AG10803 (cell line): ENCODE measurements around the gene LIMA1.
"Not testable (repeated sequence)": the region's sequence is repeated elsewhere in the genome, so short reads cannot be mapped to it uniquely, and the experiment has no call there.

ENCODE experiments used
- DNase-seq: peaks from one replicate; pipeline ENCODE4 v3.0.0; 2010; ENCODE audit warnings: low read depth
- H3K4me3 ChIP-seq: 2 replicates; pipeline ENCODE4 v1.5.1; 2011; ENCODE audit warnings: mild to moderate bottlenecking, low read length, control low read depth
- CTCF ChIP-seq: conservative IDR thresholded peaks from 2 replicates; pipeline ENCODE4 v1.5.1; 2011; ENCODE audit warnings: mild to moderate bottlenecking, low read length, control low read depth, inconsistent platforms

Gene LIMA1

GRCh38 chr12:50297996-50298395 lies 14.7 kb upstream of the LIMA1 start:
- H3K4me3 ChIP-seq = no peak overlapping the region
- no peak for DNase-seq
- no peak for TF ChIP-seq CTCF

GRCh38 chr12:50297027-50297426 lies 13.7 kb upstream of the LIMA1 start:
- no peak for DNase-seq
- TF ChIP-seq CTCF = no peak
- no peak overlapping the region for H3K4me3 ChIP-seq

DNA sequence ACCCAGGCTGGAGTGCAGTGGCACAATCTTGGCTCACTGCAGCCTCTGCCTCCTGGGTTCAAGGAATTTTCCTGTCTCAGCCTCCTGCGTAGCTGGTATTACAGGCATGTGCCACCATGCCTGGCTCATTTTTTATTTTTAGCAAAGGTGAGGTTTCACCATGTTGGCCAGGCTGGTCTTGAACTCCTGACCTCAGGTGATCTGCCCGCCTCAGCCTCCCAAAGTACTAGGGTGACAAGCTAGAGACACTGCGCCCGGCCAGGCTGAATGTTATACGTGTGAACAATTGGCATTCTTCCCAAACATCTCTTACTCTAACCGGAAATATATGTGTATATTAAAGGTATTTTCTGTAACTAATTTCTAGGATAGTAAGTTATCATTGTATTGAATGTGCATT lies 13.2 kb upstream of the LIMA1 start:
- TF ChIP-seq CTCF = no peak
- no peak overlapping the region for H3K4me3 ChIP-seq
- DNase-seq = no peak

- TF ChIP-seq CTCF = no peak
- no peak for DNase-seq
- H3K4me3 ChIP-seq = no peak overlapping the region
Observed at GRCh38 chr12:50291377-50291776, 8.1 kb upstream of the LIMA1 start.

DNA sequence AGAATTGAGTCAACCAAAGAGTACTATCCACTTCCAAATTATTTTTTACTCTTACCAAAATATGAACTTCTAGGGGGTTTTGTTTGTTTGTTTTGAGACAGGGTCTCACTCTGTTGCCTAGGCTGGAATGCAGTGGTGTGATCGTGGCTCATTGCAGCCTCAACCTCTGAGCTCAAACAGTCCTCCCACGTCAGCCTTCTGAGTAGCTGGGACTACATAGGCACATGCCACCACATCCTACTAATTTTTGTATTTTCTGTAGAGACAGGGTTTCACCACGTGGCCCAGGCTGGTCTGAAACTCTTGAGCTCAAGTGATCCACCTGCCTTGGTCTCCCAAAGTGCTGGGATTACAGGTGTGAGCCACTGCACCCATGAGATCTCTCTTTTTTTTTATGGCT lies 7.4 kb upstream of the LIMA1 start:
- DNase-seq, H3K4me3 ChIP-seq: not testable (repeated sequence)

GRCh38 chr12:50287271-50287670 lies 4.0 kb upstream of the LIMA1 start:
- TF ChIP-seq CTCF = no peak
- DNase-seq = peak; percentile 85
- no peak overlapping the region for H3K4me3 ChIP-seq

DNA sequence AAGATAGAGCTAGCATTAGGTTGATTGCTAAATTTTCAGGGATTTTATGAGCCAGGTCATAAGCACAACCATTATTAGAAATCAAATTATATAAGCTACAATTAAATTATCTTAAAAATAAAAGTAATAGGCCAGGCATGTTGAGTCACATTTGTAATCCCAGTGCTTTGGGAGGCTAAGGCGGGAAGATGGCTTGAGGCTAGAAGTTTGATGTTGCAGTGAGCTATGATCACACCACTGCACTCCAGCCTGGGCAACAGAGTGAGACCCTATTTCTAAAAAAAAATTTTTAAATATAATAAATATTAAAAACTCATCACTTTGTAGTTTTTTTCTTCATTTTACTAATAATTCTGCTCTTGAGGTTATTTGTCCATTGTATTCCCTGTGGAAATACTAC lies 1.9 kb upstream of the LIMA1 start:
- no peak for TF ChIP-seq CTCF
- H3K4me3 ChIP-seq = no peak overlapping the region
- DNase-seq = no peak

DNA sequence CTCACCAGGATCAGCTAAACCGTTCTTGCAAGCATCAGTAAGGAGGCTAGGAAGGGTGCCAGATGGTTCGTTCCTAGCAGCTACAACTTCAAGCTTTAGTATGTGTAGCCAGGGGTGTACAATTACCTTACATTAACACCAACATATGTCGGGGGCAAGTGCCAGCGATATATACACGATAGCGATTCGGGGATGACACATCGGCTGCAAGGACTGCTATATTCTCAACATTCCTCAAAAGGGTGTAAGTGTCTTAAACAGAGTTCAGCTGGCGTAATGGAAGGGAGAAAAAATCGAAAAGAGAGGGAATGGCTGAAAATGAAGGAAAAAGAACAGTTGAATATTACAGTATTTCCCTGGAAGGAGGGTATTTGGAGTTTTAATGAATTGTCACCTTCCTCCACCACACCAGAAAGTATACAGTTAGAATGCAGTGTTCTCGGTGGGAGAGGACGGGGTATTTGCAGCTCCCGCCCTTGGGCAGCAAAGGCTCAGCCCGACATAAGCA lies 545 bp downstream of the LIMA1 start:
- peak overlapping the region; percentile 97 for H3K4me3 ChIP-seq
- TF ChIP-seq CTCF = no peak
- peak; percentile 47 for DNase-seq
